A673 (cell line): ENCODE measurements around the gene ILKAP. TPM values are rescaled to one million over a fixed set of nuclear protein-coding genes. Genes with fewer than 3 reads are reported as not detected.

Source experiments
- BruUV-seq: library from RNA; stranded (reverse); fragments of 400-500 nt; replicated peaks from 2 replicates; lab custom pipeline; 2021; lab: Mats Ljungman, UMichigan
- CTCF ChIA-PET: fragments of 300-600 bp; sonication (Branson Sonifier 250); formaldehyde crosslinking; loops from one replicate; lab custom pipeline; 2022; ENCODE audit warnings: antibody characterized with exemption; lab: Charles Lee
- POLR2A ChIA-PET: fragments of 300-600 bp; sonication (Branson Sonifier 250); formaldehyde crosslinking; loops from one replicate; lab custom pipeline; 2022; ENCODE audit warnings: antibody characterized with exemption; ENCODE audit not compliant: low non-redundant PET; lab: Charles Lee
- DNase-seq: peaks from one replicate; pipeline ENCODE4 v3.0.0-alpha.2; 2015; ENCODE audit warnings: low spot score
- H3K27ac ChIP-seq: fragments of 200-600 bp; sonication (generic); 2 replicates; pipeline ENCODE4 v1.5.1; 2016; ENCODE audit warnings: mixed run types, low read depth, mild to moderate bottlenecking, mixed read lengths, antibody characterized with exemption, low read length; ENCODE audit not compliant: poor library complexity, severe bottlenecking
- H3K27me3 ChIP-seq: fragments of 200-600 bp; sonication (generic); replicated peaks from 2 replicates; pipeline ENCODE4 v1.6.1; 2017; ENCODE audit warnings: mixed run types, low read depth, mild to moderate bottlenecking, mixed read lengths, antibody characterized with exemption, low read length; ENCODE audit not compliant: insufficient read depth, poor library complexity
- H3K36me3 ChIP-seq: fragments of 200-600 bp; sonication (generic); 2 replicates; pipeline ENCODE4 v1.6.1; 2016; ENCODE audit warnings: mixed run types, mild to moderate bottlenecking, mixed read lengths, antibody characterized with exemption, low read length; ENCODE audit not compliant: insufficient read depth, poor library complexity, severe bottlenecking
- H3K4me1 ChIP-seq: fragments of 200-600 bp; sonication (generic); 2 replicates; pipeline ENCODE4 v1.6.1; 2017; ENCODE audit warnings: mixed run types, mild to moderate bottlenecking, mixed read lengths, antibody characterized with exemption, low read length; ENCODE audit not compliant: insufficient read depth, poor library complexity, severe bottlenecking
- H3K4me3 ChIP-seq: fragments of 200-600 bp; sonication (generic); 2 replicates; pipeline ENCODE4 v1.5.1; 2016; ENCODE audit warnings: low read depth, mixed run types, mild to moderate bottlenecking, mixed read lengths, low read length; ENCODE audit not compliant: poor library complexity, severe bottlenecking
- H3K9me3 ChIP-seq: fragments of 200-600 bp; sonication (generic); 2 replicates; pipeline ENCODE4 v1.6.1; 2016; ENCODE audit warnings: mixed run types, low read depth, mild to moderate bottlenecking, mixed read lengths, antibody characterized with exemption, low read length; ENCODE audit not compliant: poor library complexity, severe bottlenecking
- EZH2 ChIP-seq: fragments of 200-600 bp; sonication (generic); IDR thresholded peaks from 2 replicates; pipeline ENCODE4 v1.6.1; 2017; ENCODE audit warnings: borderline replicate concordance, low read depth, mild to moderate bottlenecking, mixed read lengths, antibody characterized with exemption, low read length; ENCODE audit not compliant: poor library complexity, severe bottlenecking
- intact Hi-C: fragments of 100-400 bp; cut with micrococcal nuclease; formaldehyde crosslinking; loops from one replicate; pipeline ENCODE4 v1.10.0; 2022; ENCODE audit not compliant: unreplicated experiment
- total RNA-seq: library from RNA; stranded (reverse); gene quantifications from 2 replicates; pipeline ENCODE4 v1.2.3, GENCODE V29; 2021
- TF ChIP-seq, protein P1 (sequence below): fragments of 300-800, 200-600 bp; sonication (generic); conservative IDR thresholded peaks from 2 replicates; pipeline ENCODE4 v1.5.1; 2017; ENCODE audit warnings: low read depth, mild to moderate bottlenecking, antibody characterized with exemption, low read length, moderate library complexity, mixed read lengths

The ILKAP gene
- total RNA-seq, 1 experiment from 2014 or later, result 71.6 TPM

DNA sequence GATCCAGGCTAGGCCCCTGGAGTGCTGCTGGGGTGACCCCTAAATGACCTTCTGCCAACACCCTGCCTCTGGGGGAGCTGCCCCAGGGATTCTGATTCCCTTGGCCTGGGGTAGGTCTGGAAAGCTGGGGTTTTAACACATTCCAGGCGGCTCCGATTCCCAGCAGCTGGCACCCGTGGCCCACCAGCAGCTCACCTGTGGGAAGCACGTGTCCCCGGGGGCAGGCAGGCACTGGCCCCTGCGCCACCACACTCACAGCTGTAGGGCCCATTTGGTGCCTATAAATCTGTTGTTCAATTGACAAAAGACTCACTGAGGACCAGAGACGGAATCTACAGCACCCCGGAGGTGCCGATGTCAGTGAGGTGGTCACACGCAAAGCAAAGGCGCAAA is 69.1 kb downstream of the ILKAP start:
- CTCF ChIA-PET, result no interaction called here
- TF ChIP-seq, protein P1, sequence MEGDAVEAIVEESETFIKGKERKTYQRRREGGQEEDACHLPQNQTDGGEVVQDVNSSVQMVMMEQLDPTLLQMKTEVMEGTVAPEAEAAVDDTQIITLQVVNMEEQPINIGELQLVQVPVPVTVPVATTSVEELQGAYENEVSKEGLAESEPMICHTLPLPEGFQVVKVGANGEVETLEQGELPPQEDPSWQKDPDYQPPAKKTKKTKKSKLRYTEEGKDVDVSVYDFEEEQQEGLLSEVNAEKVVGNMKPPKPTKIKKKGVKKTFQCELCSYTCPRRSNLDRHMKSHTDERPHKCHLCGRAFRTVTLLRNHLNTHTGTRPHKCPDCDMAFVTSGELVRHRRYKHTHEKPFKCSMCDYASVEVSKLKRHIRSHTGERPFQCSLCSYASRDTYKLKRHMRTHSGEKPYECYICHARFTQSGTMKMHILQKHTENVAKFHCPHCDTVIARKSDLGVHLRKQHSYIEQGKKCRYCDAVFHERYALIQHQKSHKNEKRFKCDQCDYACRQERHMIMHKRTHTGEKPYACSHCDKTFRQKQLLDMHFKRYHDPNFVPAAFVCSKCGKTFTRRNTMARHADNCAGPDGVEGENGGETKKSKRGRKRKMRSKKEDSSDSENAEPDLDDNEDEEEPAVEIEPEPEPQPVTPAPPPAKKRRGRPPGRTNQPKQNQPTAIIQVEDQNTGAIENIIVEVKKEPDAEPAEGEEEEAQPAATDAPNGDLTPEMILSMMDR, result no peak
- no peak for TF ChIP-seq EZH2
- no peak for DNase-seq
- Histone ChIP-seq H3K9me3 (no peaks in the 10 kb centered on the region), H3K27me3 (no peaks in the 10 kb centered on the region), H3K4me3 (no peak overlapping the region), H3K27ac (no peak overlapping the region), H3K4me1 (no peaks in the 10 kb centered on the region), H3K36me3 (no peaks in the 10 kb centered on the region)
- intact Hi-C loops, result no loop called here
- POLR2A ChIA-PET, result no interaction called here
- BruUV-seq, result no TSS peak

DNA sequence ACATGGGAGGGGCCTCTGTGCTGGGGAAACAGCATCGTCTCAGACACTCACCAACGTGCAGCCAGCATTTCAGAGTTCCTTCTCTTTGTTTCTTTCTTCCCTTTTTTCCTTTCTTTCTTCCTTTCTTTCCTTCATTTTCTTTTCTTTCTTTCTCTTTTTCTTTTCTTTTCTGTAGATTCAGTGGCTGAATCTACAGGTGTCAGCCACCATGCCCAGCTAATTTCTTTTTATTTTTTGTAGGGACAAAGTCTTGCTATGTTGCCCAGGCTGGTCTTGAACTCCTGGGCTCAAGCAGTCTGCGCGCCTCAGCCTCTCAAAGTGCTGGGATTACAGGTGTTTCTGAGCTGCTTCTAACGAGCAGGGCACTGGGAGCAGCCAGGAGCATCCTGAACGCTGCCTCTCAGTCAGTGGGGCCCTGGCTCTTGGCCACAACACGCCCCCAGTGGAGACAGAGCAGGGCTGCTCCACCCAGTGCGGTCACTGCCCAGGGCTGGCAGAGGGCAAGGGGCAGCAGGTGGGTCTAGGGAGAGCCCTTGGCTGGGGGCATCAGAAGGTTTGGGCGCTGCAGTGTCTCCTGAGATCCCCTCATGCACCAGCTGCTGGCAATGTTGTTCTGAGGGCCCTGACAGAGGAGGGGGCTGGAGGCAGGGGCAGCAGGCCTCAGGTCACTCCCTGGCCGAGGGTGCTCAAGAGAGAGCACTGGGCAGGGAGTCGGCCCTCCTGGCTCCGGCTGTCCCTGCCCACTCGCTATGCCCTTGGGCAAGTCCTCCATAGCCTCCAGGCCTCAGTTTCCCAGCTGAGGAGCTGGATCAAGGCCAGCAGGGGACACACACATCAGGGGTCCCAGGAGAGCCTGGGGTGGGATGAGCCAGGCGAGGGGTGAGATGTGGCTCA is 69.7 kb downstream of the ILKAP start:
- CTCF ChIA-PET, result no interaction called here
- TF ChIP-seq EZH2, result no peak
- TF ChIP-seq, protein P1, result no peak
- no peak overlapping the region for H3K4me3 ChIP-seq
- H3K27me3 ChIP-seq, result no peaks in the 10 kb centered on the region
- BruUV-seq, result no TSS peak
- no peaks in the 10 kb centered on the region for H3K36me3 ChIP-seq
- no peaks in the 10 kb centered on the region for H3K9me3 ChIP-seq
- H3K27ac ChIP-seq, result no peak overlapping the region
- H3K4me1 ChIP-seq, result no peaks in the 10 kb centered on the region
- POLR2A ChIA-PET, result no interaction called here
- no peak for DNase-seq
- intact Hi-C loops, result no loop called here

DNA sequence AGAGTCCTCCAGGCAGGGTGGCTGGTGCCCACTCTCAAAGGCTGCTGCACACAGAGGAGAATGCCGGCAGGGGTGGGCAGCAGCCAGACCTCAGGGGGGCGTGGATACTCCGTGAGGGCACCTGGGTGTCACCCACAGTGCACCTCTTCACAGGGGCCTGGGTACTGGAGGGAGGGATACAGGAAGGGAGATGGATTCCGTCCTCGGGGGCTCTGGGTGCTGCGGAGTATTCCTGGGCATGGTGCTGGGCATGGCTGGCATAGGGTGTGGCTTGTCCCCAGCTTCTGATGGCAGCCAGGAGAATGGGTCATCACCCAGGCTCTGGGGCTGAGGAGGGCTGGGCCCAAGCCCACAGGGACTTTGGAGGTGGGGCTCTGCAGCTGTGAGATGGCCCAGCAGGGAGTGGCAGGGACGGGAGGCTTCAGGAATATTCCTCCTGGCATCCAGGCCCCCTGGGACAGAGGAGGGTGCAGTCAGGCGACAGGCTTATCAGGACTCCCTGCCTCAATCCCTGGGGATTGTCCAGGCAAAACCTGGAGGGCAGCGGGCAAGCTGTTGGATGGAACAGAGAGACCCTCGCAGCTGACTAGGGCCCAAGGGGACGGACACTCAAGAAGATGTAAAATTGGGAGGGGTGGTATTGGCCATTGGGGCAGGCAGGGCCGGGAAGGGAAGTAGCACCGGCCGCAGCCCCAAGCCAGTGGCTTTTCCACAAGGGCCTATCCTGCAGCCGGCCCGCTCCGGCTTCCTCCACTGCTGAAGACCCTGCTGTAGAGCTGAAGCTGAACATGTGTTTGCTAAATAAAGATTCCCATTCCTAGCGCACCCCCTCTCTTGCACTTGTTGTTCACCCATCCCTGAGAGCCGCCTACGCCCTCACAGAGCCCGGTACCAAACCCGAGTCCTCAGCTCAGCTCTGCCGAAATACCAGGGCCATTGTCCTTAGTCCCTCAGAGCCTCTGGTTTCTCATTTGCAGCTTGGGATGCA is 70.7 kb downstream of the ILKAP start:
- BruUV-seq, result no TSS peak
- H3K36me3 ChIP-seq, result no peaks in the 10 kb centered on the region

More for the DNA sequence above, 70.7 kb downstream of the ILKAP start:
- no peaks in the 10 kb centered on the region for H3K27me3 ChIP-seq
- no peak overlapping the region for H3K4me3 ChIP-seq
- POLR2A ChIA-PET, result no interaction called here
- no peaks in the 10 kb centered on the region for H3K9me3 ChIP-seq
- CTCF ChIA-PET, result no interaction called here
- H3K4me1 ChIP-seq, result no peaks in the 10 kb centered on the region
- no peak for TF ChIP-seq EZH2
- TF ChIP-seq, protein P1, result no peak
- no peak overlapping the region for H3K27ac ChIP-seq
- intact Hi-C loops, result no loop called here
- DNase-seq, result no peak
